Measurements from ENCODE around the gene FAM83C. TPM values are rescaled to one million over a fixed set of nuclear protein-coding genes. Genes with fewer than 3 reads are reported as not detected.

The FAM83C gene
- total and polyA plus RNA-seq, 9 of the 15 experiments (the other 6 are each of a cell fraction or from before 2014, with no cell fraction given): not detected

- POLR2A ChIA-PET: no interaction called here
- intact Hi-C loops (cut with micrococcal nuclease): no loop called here
- WGBS (ENCODE audit: insufficient coverage, low coverage, missing lambda C conversion rate): 18% methylated on average over 2 of the region's 2 CpGs
These were observed 9.2 kb upstream of the FAM83C start for GRCh38 chr20:35301426-35301825.

More at GRCh38 chr20:35301426-35301825, 9.2 kb upstream of the FAM83C start:
- H4K20me1 ChIP-seq (replicated peaks; ENCODE audit: control insufficient read depth, insufficient read depth, low read length): 0 out of 2 replicates have a peak, but pooled peaks cover 4% of the 10 kb centered on the region
- H3K79me2 ChIP-seq (ENCODE audit: control insufficient read depth, insufficient read depth, low read length): no peaks in the 10 kb centered on the region
- FAIRE-seq (no peak), DNase-seq (ENCODE audit: extremely low read depth in 1 of 4, low spot score in 3 of 4) (no peak), ATAC-seq (no peak)
- peaks cover 3% of the 10 kb centered on the region for H3K9me1 ChIP-seq (ENCODE audit: control insufficient read depth, insufficient read depth, low read length)
- H3K4me1 ChIP-seq (replicated peaks in 1 of 2; ENCODE audit: control insufficient read depth in 2 of 2, insufficient read depth in 2 of 2, low read length in 2 of 2): peaks cover 17 to 22% of the 10 kb centered on the region in 2 experiments
- CTCF ChIA-PET (ENCODE audit: low intra/inter-chr PET ratio): interaction anchor here (1.3 kb wide), 1 partner anchor 138 kb away, joined by 3 read pairs; no protein-coding TSS in a partner anchor
- no peaks in the 10 kb centered on the region for H3K9me3 ChIP-seq (replicated peaks; ENCODE audit: control insufficient read depth, insufficient read depth, low read depth, low read length)
- H3K27me3 ChIP-seq (ENCODE audit: control insufficient read depth in 2 of 2, insufficient read depth in 2 of 2, low read length in 2 of 2): peaks cover 4 to 8% of the 10 kb centered on the region in 2 experiments; a peak in 4 of 5 replicates
- TF ChIP-seq, protein P1, sequence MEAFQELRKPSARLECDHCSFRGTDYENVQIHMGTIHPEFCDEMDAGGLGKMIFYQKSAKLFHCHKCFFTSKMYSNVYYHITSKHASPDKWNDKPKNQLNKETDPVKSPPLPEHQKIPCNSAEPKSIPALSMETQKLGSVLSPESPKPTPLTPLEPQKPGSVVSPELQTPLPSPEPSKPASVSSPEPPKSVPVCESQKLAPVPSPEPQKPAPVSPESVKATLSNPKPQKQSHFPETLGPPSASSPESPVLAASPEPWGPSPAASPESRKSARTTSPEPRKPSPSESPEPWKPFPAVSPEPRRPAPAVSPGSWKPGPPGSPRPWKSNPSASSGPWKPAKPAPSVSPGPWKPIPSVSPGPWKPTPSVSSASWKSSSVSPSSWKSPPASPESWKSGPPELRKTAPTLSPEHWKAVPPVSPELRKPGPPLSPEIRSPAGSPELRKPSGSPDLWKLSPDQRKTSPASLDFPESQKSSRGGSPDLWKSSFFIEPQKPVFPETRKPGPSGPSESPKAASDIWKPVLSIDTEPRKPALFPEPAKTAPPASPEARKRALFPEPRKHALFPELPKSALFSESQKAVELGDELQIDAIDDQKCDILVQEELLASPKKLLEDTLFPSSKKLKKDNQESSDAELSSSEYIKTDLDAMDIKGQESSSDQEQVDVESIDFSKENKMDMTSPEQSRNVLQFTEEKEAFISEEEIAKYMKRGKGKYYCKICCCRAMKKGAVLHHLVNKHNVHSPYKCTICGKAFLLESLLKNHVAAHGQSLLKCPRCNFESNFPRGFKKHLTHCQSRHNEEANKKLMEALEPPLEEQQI (IDR thresholded peaks at IDR 0.05): no peak
- TF ChIP-seq BRF2 (IDR thresholded peaks at IDR 0.05; ENCODE audit: borderline replicate concordance, insufficient read depth, insufficient read length) (no peak), CHD2 (IDR thresholded peaks at IDR 0.05; ENCODE audit: low read depth, low read length) (no peak), PURB (CRISPR knock-in tag; IDR thresholded peaks at IDR 0.05; ENCODE audit: low read depth) (no peak), FOXM1 (IDR thresholded peaks at IDR 0.05; ENCODE audit: low read depth) (no peak), FOXM1 (CRISPR knock-in tag; IDR thresholded peaks at IDR 0.05; ENCODE audit: low read depth) (no peak)
- no peak overlapping the region for H3K27ac ChIP-seq (ENCODE audit: extremely low read depth, low read depth, low read length)
- no peak overlapping the region for H3K4me2 ChIP-seq (ENCODE audit: insufficient read depth, low read length)
- in situ Hi-C loops (cut with MboI): loop anchor here (25.0 kb wide), 1 partner anchor 136 kb away; the partner anchor contains the start of gene GDF5
- H3K4me3 ChIP-seq: no peak overlapping the region
- H2AFZ ChIP-seq (ENCODE audit: low read depth, low read length): no peak overlapping the region
- H3K9ac ChIP-seq (ENCODE audit: insufficient read depth in 1 of 2, low read depth in 2 of 2, low read length in 2 of 2): no peak overlapping the region
- H3K36me3 ChIP-seq (ENCODE audit: control insufficient read depth, insufficient read depth, low read length): peaks cover 17% of the 10 kb centered on the region; the same call in 1 of the 3 replicates
- BruUV-seq (replicated peaks): no TSS peak
